RPMI7951 (cell line): ENCODE measurements around the gene CEP72. TPM values are rescaled to one million over a fixed set of nuclear protein-coding genes. Genes with fewer than 3 reads are reported as not detected.
"Not testable (repeated sequence)": the region's sequence is repeated elsewhere in the genome, so short reads cannot be mapped to it uniquely, and the experiment has no call there.

Experiments used
- DNase-seq: peaks from one replicate; pipeline ENCODE4 v3.0.0-alpha.2; 2012; ENCODE audit warnings: low read depth
- total RNA-seq: library from RNA; depleted of rRNA; stranded (reverse); fragments of >200 nt; shearing (Covaris generic); gene quantifications from 2 replicates; pipeline ENCODE4 v1.2.3, GENCODE V29; 2014

The CEP72 gene
- total RNA-seq, 1 experiment from 2014 or later, result 3.7 TPM

- DNase-seq, result no peak
These were observed 6.3 kb downstream of the CEP72 start for GRCh38 chr5:618450-618849.

DNA sequence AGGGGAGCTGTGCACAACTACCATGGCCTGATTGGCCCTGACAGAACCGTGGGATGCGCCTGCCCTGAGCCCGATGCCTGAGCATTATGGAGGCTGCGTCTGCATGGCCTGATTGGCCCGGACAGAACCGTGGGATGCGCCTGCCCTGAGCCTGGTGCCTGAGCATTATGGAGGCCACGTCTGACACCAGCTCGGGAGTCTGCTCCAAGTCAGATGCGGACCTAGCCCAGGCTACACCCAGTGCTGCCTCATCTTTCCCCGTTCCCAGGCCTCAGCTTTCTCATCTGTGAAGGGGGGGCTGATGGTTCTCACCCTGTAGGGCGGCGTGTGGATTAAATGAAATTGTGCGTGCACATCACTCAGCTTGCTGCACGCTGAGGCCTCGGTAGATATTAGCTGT, 7.3 kb downstream of the CEP72 start:
- no peak for DNase-seq

- no peak for DNase-seq
These were observed 8.0 kb downstream of the CEP72 start for GRCh38 chr5:620152-620551.

DNA sequence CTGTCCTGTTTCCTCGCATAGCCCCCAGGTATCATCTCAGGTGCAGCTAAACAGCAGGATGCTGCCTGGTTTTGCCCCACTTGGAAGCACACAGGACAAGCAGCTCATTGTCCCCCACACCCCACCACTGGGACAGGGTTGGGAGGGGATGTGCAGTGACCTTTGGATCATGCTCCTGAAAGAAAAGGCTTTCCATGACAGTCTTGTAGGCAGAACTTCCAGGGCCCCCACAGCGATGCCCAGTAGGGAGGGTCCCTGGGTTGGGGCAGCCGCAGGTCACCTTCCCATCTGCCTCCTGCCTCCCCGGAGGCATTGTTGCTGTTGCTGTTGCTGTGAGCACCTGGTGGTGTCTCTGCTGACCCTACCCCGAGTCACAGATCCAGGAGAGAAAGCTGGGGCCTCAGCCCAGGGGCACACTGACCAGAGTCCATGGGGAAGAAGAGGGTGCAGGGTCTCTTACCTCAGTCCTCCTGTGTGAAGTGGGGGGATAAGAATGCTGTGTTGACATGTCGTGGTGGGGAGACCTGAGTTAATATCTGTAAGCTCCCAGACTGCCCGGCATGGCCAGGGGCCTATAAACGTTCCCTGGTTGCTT, 8.5 kb downstream of the CEP72 start:
- DNase-seq, result no peak

GRCh38 chr5:621341-621761, 9.2 kb downstream of the CEP72 start:
- DNase-seq, result no peak

GRCh38 chr5:622359-622758, 10.2 kb downstream of the CEP72 start:
- DNase-seq, result no peak

DNA sequence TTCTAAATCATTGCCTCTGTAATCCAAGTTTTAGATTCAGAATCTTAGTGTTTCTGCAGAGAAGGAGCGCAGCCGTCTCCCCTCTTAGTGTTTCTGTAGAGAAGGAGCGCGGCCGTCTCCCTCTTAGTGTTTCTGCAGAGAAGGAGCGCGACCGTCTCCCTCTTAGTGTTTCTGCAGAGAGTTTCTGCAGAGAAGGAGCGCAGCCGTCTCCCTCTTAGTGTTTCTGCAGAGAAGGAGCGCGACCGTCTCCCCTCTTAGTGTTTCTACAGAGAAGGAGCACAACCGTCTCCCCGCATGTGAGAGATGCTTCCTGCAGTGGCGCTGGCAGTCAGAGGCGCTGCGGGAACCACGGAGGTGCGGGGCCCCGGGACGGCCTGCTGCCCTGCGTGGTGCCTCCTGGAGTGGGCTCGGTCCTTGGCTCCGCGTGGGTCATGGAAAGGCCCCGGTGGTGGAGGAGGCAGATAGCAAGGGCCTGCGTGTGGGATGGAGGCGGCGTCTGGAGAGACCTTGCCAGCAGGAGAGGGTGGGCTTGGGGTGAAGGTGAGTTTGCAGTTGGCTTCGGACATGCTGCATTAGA, 10.9 kb downstream of the CEP72 start:
- no peak for DNase-seq

DNA sequence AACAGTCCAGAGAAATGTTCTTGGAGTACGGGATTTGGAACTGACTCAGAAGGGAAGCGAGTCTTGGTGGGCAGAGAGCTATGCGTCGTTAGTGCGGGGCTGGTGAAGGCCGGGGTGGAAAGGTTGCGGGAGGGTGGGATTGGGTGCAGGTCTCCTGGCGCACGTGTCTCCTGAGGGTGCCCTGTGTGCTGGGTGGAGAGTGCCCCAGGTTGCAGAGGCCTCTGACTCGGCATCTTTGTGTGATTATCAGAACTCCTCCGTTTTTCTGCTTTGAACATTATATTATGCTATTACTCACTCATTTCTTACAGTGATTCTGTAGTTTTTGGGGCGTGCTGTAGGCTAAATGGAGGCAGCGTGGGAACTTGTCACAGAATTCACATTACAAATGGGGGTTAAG, 11.4 kb downstream of the CEP72 start:
- no peak for DNase-seq

GRCh38 chr5:624118-624950, 12.2 kb downstream of the CEP72 start:
- no peak for DNase-seq

DNA sequence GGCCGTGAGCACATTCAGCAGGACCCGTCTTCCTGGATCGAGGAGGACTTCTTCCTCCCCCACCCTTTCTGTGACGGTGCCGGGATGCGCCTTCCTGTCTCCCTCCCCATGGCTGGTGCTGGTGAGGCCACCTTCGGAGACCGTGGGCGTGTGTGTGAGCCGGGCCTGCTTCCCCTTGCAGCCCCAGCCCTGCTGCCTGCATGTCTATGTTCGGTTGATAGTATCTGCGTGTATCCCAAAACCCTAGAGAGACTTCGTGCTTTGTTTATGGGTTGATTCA, 12.8 kb downstream of the CEP72 start:
- DNase-seq, result no peak

DNA sequence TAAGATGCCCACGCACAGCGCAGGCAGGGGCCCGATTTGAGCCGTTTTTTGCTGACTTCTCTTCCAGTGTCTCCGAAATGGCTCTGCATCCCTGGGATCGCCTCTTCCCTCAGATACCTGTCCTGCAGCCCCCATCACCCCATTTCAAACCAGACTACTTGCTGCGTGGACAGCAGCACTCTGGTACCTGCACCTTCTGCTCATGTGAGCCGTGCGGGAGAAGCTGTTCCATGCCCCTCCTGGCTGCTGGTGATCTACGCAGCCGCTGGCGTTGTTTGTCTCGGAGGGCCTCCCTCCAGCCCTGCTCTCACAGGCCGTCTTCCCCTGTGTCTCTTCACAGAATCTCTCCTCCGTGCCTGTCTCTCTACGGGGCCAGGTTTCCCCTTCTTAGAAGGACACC, 13.4 kb downstream of the CEP72 start:
- DNase-seq, result no peak

DNA sequence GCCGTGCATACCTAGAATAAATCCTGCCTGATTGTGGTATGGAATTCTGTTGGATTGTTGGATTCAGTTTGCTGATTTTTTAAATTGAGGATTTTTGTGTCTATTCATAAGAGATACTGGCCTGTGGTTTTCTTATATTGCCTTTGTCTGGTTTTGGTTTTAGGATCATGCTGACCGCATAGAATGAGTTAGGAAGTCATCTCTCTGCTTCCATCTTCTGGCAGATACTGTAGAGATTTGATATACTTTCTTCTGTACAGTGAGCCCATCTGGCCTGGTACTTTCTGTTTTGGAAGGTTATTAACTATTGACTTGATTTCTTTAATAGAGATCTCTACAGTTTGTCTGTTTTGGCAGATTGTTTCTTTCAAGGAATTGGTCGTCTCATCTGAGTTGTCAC, 14.7 kb downstream of the CEP72 start:
- no peak for DNase-seq

GRCh38 chr5:627840-628239, 15.7 kb downstream of the CEP72 start:
- DNase-seq, result no peak

DNA sequence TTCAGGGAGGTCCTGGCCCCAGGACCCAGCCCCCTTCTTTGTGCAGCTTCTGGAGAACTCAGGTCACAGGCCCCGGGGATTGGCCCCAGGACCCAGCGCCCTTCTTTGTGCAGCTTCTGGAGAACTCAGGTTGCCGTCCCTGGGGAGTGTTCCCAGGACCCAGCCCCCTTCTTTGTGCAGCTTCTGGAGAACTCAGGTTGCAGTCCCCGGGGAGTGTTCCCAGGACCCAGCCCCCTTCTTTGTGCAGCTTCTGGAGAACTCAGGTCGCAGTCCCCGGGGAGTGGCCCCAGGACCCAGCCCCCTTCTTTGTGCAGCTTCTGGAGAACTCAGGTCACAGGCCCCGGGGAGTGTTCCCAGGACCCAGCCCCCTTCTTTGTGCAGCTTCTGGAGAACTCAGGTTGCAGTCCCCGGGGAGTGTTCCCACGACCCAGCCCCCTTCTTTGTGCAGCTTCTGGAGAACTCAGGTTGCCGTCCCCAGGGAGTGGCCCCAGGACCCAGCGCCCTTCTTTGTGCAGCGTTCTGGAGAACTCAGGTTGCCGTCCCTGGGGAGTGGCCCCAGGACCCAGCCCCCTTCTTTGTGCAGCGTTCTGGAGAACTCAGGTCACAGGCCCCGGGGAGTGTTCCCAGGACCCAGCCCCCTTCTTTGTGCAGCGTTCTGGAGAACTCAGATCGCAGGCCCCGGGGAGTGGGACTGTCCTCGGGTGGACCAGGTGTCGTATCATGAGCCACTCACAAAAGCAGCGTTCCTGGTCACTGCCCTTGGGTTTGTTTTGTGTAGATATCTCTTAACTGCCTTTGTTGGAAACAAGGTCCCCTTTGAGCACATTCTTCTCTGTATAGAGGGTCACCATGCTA, 16.4 kb downstream of the CEP72 start:
- not testable (repeated sequence) for DNase-seq

DNA sequence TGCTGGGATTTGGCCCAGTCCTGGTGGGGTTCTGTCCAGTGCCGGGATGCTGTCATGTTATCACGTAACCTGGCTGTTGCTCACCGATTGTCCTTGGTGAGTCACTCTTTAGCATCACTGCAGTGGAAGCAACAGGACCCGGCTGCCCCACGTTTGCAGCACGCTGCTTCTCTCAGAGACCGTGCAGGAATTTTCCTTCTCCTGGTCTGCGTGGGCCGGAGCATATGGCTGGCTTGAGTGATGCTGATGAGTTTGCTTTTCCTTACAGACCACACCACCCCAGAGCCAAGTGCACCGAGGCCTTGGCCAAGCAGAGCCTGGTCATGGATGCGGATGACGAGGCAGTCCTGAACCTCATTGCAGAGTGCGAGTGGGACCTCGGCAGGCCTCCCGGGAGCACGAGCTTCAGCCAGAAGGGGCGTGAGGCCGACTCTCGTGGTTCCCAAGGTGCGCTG, 21.4 kb downstream of the CEP72 start:
- DNase-seq, result no peak

DNA sequence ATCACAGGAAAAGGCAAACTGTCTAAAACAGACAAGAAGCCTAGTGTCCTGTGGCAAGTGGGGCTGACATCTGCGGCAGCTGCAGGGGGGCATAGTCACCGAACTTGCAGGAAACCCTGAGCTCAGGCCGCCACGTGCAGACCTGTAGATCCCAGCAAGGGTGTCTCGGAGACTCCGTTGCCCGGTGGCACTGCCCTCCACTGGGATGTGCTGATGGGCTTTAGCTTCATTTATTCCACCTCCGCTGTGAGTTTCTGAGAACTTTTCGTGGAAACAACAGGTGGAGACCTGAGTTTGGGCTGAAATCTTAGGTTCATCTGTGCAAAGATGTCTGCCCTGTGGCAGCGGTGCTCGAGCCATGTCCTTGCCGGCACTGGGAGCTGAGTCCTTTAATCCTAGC, 22.1 kb downstream of the CEP72 start:
- DNase-seq, result no peak

DNA sequence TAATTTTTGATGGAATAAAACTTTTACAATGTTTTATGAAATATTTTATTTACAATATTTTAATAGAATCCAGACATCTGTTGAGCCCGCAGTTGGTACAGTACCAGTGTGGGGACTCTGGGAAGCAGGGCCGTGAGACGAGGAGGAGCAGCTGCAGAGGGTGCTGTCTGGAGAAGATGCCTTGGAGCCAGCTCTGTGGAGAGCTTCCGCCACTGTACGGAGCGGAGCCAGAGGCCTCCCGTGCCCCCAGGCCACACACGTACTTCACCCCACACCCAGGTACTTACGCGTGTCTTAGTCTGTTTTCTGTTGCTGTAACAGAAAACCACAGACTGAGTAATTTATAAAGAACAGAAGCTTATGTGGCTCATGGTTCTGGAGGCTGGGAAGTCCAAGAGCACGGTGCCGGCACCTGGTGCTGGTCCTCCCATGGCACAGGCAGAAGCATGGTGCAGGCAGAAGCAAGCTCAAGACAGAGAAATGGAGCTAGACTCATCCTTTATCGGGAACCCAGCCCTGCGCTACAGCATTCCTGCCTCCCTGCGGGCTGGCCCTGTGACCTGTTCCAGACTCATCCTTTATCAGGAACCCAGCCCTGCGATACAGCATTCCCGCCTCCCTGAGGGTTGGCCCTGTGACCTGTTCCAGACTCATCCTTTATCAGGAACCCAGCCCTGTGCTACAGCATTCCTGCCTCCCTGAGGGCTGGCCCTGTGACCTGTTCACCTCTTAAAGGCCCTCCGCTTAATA, 23.3 kb downstream of the CEP72 start:
- no peak for DNase-seq

DNA sequence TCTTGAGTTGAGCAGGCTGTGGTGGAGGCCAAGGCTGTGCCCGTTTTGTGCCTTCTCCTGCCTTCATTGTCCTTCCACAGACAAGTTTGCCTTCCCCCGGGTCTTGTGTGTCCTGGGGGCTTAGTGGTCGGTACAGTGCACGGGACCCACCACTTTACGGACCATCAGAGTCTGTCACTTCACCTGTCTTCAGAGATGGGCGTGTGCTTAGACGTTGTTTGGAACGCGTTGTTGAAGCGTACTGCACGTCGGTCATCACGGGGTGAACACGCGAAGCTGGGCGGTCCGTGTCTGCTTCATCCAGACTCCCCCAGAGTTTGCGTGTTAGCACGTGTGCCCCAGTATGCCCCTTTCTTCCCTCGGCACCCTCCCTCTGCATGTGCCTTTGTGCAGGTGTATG, 24.8 kb downstream of the CEP72 start:
- DNase-seq, result no peak

GRCh38 chr5:637581-638450, 25.7 kb downstream of the CEP72 start:
- no peak for DNase-seq

- DNase-seq, result no peak
These were observed 26.5 kb downstream of the CEP72 start for GRCh38 chr5:638501-639252.
